Globus pallidus (tissue), 1 donor: ENCODE measurements around the gene TAF12.
"Not testable (repeated sequence)": the region's sequence is repeated elsewhere in the genome, so short reads cannot be mapped to it uniquely, and the experiment has no call there.

Source experiments
- DNase-seq: peaks from one replicate; pipeline ENCODE4 v3.0.0-alpha.2; 2015; ENCODE audit warnings: low spot score

The TAF12 gene

DNA sequence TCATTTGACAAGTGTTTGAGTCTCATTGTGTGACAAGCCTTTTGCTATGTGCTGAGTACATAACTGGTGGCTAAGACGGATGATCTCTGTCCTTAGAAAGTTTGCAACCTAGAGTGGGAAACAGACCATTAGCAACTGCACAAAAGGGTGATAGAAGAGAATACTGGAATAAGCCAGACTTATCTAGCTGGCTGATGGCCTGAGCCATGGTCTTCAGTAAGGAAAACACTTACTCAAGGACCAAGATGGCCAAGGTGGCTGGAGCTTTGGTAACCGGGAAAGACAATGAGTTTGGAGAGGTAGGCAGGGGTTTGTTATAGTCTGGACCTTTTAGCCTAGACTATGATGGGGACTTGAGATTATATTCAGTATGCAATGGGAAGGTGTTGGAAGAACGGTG, 1.6 kb upstream of the TAF12 start:
- DNase-seq, result no peak

DNA sequence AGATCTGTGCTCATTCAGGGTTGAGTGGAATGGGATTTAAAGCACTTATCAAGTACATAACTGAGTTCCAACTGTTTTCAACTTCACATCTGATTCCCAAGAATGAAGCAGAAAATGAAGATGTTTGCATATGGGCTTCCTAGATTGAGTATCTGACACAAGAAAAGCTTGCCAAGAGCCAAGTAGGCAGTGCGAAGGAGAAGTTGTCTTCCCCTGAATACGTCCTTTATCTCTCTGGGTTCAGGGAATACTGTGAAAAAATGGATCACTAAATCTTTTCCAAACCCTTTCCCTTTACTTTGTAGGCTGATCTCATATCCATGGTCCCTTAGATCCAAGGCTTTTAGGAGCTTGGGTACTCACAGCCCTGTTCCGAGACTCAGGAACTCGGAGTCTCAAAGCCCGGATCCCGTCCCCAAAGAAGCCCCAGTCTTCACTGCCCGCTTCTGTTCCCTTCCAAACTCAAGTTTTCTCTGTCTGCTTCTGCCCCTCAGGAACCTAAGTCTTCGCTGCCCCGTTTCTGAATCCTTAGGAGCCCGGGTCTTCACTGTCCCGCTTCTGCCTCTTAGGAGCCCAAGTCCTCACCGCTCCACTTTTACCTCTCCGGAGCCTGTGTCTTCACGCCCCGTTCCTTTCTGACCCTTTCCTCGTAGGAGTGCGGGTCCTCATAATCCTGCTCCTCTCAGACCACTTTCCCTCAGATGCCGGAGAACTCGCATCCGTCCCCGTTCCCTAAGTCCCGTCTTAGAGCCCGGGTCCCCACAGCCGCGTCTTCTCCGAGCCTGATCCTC, 616 bp downstream of the TAF12 start:
- no peak for DNase-seq

- no peak for DNase-seq
Measured at GRCh38 chr1:28640766-28641165, 2.1 kb downstream of the TAF12 start.

DNA sequence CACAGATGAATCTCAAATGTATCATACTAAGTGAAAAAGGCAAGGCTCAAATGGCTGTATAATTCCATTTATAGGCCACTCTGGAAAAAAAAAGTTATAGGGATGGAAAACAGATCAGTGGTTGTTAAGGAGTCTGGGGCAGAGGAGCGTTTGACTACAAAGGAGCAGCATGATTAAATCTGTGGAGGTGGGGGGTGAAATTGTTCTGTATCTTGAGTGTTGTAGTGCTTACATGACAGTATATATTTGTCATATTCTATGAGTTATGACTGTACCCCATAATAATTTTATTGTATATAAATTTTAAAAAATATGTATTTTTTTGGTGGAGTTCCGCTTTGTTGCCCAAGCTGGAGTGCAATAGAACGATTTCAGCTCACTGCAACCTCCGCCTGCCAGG, 10.3 kb downstream of the TAF12 start:
- DNase-seq, result no peak

DNA sequence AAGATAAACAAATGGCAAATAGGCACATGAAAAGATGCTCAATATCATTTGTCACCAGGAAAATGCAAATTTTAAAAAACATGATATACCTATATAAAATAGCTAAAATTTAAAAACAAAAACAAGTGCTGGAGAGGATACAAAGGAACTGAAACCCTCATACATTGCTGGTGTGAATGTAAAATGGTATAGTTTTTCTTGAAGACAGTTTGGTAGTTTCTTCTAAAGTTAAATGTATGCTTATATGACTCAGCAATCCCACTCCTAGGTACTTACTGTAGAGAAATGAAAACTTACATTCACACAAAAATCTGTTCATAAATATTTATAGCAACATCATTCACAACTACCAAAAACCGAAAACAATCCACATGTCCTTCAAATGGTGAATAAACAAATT, 11.2 kb downstream of the TAF12 start:
- DNase-seq, result no peak

DNA sequence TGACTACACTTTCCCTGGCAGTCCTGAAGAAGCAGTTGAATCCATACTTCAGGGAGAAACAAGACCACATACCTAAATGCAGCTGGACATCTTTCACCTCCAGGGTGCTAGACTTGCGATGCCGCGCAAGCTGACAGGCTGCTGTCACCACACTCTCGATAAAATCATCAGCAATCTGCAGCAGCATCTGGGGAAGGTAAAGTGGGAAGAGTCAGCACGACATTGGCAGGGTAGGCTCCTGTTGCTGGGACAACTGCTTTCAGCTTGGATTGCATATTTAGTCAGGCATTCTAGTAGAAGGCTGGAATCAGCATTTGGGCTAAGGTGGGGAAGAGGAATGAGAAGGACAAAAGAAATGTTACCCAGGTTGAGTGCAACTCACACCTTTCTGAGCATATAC, 29.7 kb downstream of the TAF12 start:
- DNase-seq, result no peak

DNA sequence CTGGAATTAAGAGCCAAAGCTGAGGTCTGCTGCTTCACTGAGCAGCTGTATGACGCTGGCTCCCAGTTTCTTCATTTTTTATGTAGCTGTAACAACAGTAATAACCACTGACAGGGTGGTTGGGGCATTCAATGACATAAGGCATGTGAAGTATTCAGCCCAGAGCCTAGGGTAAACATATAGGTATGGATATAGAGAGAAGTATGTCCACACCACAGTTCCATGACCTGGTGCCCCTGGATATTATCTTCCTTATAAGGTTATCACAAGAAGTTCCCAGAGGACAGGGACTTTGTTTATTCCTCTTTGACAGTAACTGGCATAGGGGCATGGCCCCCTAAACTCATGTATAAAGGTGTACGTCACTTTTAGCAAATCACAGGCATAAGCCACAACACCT, 36.1 kb downstream of the TAF12 start:
- DNase-seq, result no peak

DNA sequence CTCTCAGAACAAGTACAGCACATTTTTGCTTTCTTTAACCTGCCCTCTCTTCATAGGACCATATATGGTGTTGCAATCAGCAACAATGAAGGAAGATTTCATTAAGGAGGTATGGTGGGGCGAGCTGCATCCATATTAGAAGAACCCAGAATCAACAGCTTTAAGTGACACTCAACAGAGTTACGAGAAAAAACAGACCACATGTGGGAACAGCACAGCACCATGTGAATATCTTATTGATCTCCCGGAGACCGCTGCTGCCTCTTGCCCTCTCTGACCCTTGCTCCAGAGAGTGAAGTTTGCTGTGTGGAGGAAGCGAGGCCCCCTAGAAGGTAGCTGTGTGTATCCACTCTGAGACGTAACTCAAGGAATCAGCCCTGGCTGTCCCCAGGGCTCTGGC, 37.9 kb downstream of the TAF12 start:
- DNase-seq, result no peak

GRCh38 chr1:28604411-28604810, 38.5 kb downstream of the TAF12 start:
- no peak for DNase-seq

DNA sequence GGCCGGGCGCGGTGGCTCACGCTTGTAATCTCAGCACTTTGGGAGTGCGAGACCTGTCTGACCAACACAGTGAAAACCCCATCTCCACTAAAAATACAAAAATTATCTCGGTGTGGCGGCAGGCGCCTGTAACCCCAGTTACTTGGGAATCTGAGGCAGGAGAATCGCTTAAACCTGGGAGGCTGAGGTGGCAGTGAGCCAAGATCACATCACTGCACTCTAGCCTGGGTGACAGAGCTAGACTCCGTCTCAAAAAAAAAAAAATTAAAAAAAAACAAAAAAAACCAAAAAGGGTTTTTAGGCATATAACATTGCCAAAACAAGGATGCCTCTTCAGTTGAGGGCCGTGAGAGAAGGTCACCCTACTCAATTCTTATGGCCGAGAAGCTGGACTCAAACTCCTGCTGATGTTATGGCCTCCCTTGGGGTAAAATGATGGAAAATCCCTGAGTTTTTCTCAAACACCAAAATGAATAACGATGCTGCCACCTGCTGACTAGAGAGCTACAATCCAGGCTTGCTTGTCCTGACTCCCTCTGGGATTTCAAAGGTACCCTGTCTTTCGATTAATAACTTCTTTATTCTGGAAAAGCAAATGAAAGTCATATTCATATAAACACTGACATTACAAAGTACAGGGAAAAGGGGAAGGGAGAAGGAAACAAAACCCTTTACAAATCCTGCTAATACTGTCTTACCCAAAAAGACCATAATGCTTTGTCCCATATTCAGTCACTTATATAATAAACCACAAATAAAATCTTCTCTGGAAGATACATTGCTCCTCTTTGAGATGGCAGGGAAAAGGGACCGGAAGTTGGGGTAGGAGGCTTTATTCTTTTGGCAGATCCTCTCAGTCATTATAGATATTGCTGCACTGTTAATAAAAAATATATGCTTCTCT, 40.1 kb downstream of the TAF12 start:
- DNase-seq, result peak; percentile 81

- no peak for DNase-seq
Measured at GRCh38 chr1:28601696-28602095, 41.2 kb downstream of the TAF12 start.

GRCh38 chr1:28596276-28596675, 46.6 kb downstream of the TAF12 start:
- DNase-seq, result not testable (repeated sequence)

- DNase-seq, result no peak
Measured at GRCh38 chr1:28595412-28596191, 47.3 kb downstream of the TAF12 start.

DNA sequence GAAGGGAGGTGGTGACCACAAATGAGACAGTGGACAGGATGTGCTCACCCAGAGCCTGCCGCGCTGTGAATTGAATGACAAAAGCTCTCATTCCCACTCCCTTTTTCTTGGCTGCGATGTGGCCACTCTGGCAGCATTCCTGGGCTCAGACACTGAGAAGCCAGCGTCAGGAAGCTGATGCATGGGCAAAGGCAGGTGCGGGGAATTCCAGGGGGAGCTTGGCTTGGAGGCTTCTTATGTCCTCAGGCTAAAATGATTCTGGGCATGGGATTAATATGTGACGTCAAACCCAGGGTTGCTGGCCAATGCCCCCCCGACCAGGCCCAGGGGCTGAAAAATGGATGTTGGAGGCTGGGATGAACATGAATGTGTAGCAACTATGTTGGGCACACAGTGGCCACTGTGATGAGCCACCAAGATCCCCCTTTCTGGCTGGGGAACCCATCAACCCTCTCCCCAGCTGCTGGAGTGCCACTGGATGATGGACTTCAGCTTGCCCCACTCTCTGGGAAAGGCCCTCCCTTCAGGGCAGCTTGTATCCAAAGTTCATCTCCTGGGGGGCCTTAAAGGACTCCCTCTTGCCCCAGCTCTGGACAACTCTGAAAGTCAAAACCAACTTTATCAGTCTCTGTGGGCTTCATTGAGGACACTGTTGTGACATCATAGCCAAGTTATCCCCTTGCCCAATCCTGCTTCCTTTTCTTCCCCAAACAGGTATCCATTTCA, 48.0 kb downstream of the TAF12 start:
- DNase-seq, result not testable (repeated sequence)

DNA sequence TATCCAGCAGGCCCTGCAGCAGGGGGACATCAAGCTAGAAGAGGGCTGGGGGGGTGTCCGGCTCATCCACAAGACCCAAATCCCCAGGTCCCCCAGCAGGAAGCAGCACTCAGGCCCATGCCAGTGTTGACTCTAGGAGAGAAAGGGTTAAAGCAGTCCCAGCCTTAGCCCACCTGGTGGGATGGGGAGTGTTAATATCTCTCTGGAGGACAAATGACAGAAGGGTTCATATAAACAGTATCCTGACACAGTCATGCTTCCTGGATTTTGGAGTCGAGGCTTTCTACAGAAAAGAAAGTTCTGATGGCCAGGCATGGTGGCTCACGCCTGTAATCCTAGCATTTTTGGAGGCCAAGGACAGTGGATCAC, 48.9 kb downstream of the TAF12 start:
- DNase-seq, result not testable (repeated sequence)

DNA sequence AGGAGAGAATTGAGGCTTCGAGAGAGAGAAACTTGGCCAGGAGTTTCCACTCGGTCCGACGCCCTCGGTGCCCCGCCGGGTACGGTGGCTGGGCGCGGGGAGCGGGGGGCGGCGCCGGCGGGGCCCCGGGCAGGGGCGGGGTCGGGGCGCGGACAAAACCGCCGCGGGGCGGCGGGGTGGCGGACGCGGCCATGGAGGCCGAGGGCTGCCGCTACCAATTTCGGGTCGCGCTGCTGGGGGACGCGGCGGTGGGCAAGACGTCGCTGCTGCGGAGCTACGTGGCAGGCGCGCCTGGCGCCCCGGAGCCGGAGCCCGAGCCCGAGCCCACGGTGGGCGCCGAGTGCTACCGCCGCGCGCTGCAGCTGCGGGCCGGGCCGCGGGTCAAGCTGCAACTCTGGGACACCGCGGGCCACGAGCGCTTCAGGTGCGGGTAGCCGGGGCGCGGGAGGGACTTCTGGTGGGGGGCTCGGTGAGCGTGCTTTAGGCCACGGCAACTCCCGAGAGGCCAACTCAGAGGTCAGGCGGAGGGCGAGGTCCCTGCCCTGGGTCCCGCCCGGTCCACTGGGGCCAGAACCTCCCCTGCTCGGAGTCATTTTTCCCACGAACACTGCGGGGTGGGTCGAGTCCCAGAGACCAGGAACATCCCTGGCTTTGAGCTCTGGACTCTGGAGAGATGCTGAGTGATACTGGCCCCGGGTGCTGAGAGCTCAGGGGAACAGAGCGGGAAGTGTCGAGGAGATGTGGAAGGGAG, 50.4 kb downstream of the TAF12 start:
- DNase-seq, result no peak

DNA sequence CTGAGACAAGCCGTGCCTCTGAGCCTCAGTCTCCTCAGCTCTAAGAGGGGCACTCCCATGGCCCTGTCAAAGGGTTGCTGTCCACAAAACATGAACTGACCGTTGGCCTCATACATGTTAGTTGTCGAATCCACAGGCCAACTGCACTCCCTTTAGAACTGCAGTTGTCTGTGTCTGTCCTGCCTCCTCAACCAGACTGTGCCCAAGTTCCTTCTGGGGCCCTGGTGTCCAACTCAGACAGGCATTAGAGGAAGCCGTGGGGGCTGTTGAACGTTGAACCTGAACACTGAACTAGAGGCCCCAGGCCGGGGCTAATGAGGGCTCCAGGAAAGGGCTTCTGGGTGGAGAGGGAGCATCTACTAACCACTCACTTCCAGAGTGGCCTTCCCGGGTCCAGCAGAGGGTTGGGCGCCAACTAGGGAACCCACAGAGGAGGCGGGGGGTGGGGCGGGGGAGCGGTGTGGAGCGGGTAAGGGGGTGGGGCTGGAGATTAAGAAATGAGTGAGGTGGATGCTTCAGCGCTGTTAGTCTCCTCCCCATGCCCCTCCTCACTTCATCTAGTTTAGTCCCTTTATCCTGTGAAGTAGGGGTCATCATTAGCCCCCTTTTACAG, 51.1 kb downstream of the TAF12 start, which contains the start of gene RAB42:
RAB42 (plus strand) TSS at position 558 of the 613 bp plus-strand sequence. CDS start 247 bp downstream, outside the sequence.
- no peak for DNase-seq

DNA sequence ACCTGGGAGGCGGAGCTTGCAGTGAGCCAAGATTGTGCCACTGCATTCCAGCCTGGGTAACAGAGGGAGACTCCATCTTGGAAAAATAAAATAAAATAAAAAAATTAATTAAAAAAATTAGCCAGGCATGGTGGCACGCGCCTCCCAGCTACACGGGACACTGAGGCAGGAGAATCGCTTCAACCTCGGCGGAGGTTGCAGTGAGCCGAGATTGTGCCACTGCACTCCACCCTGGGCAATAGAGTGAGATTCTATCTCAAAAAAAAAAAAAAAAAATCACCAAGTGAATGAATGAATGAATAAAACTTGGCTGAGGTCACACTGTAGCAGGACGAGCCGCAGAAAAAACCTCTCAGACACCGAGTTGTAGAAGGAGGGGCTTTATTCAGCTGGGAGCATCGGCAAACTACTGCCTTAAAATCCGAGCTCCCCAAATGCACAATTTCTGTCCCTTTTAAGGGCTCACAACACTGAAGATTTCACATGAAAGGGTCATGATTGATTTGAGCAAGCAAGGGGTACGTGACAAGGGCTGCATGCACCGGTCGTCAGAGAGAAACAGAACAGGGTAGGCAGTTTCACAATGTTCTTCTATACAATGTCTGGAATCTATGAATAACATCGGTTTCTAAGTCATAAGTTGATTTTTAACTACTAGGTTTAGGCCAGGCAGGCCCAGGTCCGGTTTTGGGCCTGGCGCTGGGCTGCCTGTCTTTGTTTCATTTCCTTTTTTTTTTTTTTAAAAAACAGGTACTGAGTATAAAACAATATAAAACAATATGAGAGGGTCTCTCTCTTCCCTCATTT, 56.1 kb downstream of the TAF12 start:
- DNase-seq, result not testable (repeated sequence)

GRCh38 chr1:28582248-28582615, 60.6 kb downstream of the TAF12 start:
- no peak for DNase-seq
